HG03571 (cell line): ENCODE results near the gene TRMT61A.

Experiments
- ATAC-seq: cut with Tn5 transposase; IDR thresholded peaks from one replicate; pipeline ENCODE4 v1.9.1; 2021; ENCODE audit not compliant: unreplicated experiment

The TRMT61A gene

DNA sequence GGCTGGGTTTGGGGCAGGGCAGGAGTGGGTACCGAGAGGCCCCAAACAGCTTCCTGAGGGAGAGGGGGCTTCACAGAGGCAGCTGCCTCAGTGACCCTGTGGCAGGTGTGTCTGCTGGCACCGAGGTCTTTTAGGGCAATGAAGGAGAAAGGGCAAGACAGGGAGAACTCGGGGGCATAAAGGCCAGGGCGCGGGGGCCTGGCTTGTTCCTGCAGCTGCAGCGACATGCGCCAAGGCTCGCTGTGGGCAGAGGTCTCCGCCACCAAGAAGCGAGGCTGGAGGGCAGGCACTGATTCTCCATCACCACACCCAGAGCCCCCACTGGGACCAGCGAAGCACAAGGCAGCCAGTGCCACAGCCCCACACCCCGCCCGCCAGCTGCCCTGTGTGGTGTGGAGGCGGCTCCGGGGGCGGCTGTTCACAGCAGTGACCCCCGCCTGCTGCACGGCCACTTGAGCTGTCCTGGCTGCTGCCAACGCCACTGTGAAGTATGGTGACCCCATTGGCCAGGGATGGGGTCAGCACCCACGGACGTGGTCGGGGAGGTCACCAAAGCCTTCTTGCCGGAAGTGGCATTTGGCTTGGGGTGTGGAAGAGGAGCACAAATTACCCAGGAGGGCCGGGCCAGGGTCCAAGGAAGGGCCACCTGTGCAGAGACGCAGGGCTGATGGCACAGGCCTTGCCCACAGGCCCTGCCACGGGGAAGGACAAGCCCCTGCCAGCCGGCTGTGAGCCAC lies 17.1 kb downstream of the TRMT61A start:
- ATAC-seq = no peak

DNA sequence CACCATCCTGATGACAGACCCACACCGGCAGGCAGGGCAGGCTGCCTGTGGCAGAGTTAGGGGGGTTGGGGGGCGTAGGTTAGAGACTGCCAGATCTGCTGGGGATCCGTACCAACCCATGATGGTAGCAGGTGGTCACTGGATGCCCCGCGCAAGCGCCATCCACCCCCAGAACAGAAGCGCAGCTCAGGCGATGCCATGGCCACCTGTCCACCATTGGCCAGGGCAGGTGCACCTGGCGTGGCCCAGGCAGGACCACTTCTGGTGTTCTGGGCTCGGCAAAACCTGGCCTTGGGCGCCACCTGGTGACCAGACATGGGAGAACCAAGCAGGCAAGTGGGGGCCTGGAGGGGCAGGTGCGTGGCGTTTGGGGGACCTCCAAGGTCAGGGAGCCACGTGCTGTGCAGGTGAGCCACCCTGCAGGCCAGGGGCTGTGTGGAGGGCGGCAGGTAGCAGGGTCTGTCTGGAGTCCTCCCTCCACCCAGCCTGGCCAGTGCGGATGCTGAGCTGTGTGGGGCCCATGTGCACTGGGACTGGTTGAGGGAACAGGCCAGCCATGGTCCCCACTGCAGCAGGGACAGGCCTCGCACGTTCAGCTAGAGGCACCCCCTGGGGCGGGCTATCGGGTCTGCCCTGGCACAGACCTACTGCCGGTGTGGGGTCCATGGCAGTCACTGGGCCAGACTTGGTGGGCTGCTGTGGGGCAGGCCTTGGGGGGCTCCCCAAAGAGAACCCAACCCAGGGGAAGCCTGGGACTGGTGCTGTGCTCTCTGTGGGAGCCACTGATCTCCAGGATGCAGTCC lies 17.9 kb downstream of the TRMT61A start:
- ATAC-seq = peak; percentile 52

DNA sequence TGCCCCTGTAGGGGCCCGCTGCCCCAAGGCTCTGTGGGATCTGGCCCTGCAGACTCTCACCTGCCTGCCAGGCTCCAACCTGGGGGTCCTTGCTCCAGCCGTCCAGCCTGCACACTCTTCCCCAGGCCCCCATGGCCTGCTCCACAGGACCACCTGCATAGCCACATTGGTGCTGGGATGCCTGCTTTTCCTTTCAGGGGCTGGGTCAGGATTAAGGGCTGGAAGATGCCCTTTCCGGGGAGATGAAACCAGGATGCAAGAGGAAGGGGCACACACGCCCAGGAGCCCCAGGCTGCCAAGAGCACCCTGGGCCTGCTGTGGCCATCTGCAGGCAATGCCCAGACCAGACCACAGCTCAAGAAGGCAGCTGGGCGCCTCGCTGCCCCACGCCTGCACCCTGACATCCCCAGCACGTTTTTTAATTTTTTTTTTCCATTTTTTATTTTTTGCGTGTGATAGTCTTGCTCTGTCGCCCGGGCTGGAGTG lies 18.5 kb downstream of the TRMT61A start:
- ATAC-seq = no peak

DNA sequence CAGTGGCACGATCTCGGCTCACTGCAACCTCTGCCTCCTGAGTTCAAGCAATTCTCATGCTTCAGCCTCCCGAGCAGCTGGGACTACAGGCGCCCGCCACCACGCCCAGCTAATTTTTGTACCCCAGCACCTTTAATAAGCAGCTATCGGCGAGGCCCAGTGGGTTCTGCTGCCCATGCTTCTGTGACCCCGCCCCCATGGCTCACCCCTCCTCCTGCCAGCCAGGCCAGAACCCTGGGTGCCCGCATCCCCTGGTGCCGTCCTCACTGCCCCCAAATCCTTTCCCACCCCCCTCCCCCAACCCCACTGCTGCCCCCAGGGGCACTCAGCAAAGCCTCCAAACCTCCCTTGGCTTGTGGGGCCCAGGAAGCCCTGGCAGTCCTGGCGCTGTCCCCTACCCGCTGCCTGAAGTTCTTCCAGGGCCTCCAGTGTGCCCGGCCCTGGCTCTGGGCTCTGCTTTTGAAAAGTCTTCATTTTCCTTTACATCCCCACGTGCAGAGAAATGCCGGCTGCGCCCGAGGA lies 19.0 kb downstream of the TRMT61A start:
- ATAC-seq = no peak

DNA sequence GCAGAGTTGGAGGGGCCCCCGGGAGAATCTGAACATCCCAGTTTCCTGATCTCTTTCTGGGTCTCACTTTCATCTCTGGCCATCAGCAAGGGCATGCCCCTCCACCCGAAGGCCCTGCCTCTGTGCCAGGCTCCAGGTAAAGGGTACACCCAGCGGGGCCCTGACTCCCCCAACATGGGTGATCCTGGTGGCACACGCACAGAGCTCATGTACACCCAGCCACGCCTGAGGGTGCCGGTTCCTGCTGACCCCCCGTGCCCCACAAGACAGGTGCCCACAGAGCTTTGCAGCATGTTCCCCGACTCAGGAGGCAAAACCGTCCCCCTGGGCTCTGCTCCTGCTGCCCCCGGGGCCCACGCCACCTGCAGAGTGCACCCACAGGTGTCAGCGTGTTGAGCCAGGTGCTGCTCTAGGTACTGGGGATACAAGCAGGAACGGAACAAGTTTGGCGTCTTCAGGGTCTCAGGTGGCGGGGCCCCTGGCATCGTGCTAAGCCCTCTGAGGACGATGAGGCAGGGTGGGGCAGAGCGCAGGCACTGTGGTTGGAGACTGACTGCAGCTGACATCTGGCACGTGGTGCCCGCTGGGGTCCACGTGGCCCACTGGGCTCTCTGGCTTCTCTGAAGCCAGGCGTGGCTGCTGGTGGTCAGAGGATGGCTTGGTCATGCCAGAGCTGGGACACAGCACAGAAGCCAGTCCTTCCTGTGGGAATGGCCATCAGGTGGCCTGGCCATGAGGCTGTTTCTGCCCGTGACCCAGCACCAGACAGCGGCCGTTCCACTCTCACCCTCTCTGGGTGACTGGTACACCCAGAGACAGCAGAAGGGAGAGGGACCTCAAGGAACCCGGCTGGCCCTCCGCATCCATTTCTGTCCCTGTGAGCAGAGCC lies 19.7 kb downstream of the TRMT61A start:
- no peak for ATAC-seq

DNA sequence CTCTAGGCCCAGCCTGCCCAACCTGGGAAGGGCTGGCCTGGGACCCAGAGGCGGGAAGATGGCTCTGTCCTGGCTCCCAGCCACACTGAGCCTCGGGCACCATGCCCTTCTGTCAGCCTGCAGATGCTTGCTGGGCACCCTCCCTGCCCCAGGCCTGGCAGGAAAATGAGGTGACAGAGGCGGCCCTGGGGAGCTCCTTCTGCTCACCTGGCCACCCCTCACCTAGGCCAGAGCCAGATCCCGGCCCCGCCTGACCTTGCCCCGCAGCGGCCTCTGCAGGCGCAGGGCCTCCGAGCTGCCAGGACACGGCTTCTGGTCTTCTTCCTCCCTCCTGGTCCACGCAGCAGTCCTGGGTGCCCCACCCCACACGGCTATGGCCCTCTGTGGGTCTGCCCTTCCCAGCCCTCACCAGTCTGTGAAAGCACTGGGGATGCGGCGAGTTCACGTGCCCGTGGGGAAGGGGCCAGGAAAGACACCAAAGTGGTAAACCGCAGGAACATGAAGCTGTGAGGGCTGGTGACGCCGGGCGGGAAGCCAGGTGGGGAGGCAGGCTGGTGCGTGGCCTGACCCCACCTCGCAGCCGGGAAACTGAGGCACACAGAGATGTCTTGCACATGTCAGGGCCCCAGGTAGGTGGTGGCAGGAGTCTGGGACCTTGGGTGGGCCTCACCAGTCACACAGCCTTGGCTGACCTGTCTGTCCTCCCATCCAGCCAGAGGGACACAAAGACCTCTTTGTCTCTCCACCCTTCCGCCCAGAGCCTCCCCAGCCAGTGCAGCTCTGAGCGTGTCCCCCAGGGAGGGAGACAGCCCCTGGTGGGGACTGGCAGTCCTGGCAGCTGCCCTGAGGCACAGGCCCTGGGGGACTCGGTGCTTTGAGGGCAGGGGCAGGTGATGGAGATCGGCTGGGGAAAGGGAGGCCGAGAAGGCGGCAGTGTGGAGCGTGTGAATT lies 20.6 kb downstream of the TRMT61A start:
- ATAC-seq = no peak

DNA sequence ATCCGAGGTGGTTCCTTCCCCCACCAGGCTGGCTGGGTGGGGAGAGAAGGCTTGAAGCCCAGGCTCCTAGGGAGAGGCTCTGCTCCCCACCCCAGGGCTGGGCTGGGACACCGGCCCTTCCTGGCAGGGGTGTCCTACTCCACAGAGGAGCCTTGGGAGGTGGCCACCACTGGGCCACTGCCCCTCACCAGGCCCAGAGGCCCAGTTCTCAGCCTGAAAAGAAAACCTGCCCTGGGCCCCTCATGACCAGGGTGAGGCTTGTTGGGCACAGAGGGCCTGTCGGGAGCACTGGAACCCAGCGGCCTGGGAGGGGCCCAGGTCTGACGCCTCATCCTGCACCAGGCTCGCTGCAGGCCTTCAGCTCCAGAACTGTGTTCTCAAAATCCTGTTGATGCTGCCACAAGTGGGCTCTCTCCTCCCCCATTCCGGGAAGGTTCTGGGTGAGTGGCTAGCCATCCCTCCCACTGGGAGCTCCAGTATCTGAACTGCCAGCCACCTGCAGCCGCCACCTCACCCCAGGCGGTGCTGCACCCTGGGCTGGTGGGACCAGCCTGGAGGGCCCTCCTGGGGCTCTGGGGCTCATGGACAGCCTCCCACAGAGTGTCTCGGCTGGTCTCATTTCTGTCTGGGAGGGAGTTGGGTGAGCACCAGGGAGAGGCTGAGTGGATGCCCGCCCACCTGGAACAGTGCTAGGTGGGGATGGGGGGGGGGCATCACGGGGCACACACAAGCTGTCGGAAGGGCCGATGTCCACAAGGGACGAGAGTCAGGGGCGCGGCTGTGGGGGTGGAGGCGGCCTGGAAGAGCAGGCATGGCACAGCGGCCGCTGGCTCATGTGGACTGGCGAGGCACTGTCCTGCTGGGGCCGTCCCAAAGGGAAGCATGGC lies 21.7 kb downstream of the TRMT61A start:
- ATAC-seq = no peak

DNA sequence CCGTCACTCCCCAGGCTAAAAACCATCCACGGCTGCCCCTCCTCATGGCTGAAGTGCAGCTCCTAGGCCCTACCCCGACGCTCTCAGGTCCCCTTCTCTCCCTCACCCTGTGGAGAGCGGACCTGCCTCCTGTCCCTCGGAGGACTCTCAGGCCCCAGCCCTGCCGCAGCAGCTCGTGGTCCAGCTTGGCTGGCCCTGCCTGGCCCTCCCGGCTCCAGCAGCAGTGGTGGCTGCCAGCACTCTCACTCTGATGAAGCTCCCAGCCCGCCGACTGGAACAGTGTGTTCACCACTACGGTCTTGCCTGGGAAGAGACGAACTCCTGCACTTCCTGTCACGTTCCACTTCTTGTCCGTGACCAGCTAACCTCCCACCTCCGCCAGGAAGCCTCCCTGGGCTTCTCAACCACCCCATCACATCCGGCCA lies 22.4 kb downstream of the TRMT61A start:
- ATAC-seq = no peak

DNA sequence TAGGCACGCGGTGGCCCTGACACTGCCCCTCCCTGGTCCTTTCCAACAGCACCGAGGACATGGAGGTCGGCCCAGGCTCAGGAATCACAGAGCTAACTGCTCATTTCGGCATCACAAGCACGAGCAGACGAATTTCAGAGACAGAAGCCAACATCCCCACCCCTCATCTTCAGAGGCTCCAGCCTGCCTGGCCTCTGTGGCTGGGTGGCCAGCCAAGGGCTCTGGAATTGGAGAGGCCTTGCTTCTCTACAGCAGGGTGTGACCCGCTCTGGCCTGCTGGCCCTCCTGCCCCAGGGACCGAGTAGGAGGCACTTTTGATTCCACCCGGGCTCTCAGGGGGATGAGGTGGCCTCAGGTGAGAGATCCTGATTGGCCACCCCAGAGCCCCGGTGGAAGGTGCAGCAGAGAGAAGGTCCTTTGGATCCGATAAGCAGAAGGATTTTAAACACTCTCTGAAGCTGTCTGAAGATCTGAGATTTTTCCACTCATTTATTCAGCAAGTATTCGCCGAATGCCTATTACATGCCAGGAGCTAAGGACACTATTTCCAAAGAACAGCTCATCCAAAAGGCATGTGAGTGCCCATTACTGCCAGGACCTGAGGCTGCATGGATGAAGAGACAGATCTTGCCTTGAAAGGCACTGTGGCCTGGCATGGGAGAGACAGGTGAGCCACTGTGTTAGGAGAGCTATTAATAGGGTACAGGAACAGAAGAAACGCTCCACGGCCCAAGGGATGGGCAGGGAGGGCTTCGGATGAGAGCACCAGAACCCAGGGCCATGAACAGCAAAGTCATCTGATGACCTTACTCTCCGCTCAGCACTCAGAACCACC lies 23.2 kb downstream of the TRMT61A start:
- ATAC-seq = no peak

DNA sequence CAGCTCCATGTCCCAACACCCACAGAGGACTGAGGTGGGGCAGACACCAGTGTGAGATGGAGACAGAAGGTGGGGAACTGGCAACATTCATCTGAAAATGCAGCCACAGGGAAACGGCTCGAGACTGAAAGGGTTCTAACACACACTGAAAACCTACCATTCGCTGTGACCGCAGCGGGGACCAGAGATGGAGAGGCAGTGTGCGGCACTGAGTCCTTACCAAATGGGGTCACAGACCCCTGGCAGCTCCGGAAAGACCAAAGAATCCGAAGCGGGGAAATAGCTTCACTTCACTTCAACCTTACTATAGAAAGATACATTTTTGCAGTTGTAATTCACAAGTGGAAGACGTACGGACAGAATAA lies 23.8 kb downstream of the TRMT61A start:
- ATAC-seq = no peak

DNA sequence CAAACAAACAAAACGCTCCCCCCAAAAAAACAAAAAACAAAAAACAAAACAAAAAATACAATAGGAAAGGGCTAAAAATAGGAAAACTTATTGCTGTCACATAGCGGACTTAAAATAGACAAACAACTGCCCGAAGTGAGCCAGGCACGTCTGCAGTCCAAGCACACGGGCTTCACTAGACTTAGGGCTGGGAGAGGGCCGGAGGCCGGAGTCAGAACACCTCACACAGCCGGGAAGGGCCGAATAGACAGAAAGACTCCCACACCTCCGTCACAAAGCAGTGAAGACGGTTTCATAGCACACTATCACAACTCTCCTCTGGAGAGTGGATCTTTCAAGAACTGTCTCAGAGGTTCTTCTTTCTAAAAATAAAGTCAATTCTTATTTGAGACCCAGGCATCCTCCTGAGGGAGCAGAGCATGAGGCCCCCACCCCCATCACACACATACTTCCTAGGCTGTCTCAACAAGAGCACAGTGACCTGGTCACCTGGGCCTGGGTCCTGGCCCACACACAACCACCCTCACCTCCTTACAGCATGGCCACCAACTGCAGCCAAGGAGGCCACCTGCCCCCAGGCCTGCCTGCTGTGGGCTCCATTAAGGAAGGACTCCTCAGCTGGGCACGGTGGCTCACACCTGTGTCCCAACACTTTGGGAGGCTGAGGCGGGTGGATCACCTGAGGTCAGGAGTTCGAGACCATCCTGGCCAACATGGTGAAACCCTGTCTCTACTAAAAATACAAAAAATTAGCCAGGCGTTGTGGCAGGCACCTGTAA lies 26.8 kb downstream of the TRMT61A start:
- no peak for ATAC-seq

DNA sequence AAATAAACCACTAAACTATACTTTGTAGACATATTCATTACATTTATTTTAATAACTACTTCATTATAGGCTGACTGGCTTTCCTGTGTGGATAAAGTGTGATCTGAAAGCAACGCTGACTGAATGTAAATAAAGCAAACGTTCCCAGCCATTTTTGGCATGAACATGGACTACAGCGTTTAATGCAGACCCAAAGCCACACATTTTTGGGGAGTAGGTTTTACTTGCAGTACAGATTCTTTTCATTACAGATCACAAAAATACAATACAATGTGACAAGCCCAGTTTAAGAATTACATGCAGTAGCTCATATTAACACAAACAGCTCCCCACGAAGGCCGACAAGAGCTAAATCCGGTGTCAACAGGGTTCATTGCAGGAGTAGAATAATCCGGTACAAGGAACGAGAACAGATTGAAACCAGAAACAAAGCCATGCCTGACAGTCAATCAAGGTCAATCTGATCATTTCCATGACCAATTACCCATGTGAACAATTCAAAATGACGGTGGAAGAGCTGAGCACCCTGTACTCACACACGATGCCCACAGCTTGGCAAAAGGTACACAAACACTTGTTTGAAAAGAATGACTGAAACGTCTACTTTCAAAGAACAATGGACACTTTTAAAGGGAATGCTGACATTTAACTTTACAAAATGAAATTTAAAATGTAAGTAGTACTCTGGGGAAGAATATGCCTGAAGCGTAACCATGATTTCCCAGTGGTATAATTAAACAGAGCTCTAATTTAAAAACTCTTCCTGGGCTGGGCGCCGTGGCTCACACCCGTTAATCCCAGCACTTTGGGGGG lies 28.2 kb downstream of the TRMT61A start:
- ATAC-seq = no peak

DNA sequence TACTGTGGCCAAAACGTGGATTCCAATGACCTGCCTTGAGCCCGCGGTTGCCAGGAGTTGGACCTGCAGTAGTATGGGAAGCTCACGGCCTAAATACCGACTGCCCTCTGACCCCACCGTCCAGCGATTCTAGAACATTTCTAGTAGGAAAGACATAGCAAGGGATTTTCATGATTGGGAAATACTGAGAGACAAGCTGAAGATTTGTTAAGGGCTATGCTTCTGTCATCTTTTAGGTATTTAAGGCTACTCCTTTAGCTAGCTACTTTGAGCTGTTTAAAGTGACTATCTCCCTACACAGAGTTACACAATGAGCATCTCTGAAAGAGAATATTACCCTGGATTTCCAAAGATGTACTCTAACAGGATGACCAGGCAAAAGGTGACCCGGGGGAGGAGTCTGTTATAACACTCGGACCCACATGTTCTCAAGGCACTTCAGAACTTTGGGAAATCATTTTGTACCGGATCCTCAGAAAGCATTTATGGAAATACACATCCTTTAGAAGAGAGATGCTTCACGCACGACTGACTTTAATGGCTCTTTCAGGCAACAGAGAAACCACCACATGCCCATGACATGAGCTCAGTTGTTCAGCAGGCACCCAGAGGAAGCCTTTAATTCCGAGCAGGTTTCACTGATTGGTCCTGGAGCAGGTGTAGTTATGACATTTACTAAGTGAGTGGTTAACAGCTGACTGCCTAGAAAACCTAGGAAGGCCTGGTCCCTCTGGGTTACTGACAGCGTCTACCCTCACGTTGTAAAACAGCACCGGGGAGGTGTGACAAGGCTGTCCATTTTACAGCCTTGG lies 29.3 kb downstream of the TRMT61A start:
- ATAC-seq = no peak

DNA sequence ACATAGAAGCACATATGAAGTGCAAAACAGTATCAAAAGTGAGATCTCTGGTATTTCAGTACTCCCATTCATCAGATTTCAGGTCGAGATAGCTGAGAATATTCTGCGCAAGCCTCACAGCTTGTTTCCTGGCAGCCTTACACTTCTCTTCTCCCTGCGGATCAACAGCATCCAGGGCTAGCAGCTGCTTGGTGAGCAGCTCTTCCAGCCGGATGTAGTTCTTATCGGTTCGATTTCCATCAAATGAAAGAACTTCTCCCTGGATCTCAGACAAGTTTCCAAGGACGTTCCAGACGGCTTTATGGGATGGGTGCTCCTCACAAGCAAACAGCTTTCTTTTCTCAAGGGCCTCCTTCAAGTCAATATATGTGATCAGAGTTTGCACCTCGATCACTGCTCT lies 30.8 kb downstream of the TRMT61A start:
- ATAC-seq = no peak

DNA sequence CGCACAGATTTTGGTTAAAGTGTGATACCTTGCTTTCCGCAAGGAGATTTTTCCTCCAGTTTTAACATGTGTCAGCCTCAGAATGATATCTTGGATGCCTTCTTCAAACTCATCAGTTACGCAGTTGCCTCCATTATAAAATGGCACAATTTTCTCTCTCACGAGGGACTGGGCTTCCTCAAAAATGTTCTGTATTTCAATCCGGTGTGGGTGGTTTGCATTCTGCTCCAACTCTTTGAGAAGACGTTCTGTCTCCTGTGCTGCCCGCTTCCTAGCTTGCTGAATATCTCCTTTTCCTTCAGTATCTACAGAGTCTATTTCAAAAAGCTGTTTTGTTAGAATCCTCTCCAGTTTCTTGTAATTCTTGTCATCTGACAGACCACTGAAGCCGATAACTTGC lies 31.7 kb downstream of the TRMT61A start:
- ATAC-seq = no peak
